NCI-H146 treated with DMSO at 0.1 percent for 48 hours (cell line): ENCODE measurements around the gene GLT6D1.
"Not testable (repeated sequence)": the region's sequence is repeated elsewhere in the genome, so short reads cannot be mapped to it uniquely, and the experiment has no call there.

Experiments
- DNase-seq: peaks from one replicate; lab custom pipeline; 2025; ENCODE audit not compliant: unreplicated experiment; lab: John Stamatoyannopoulos, UW

GLT6D1 gene

GRCh38 chr9:135665795-135666189 lies 26.5 kb upstream of the GLT6D1 start:
- no peak for DNase-seq

GRCh38 chr9:135664801-135665794 lies 25.8 kb upstream of the GLT6D1 start:
- DNase-seq, result no peak

GRCh38 chr9:135664266-135664665 lies 24.9 kb upstream of the GLT6D1 start:
- no peak for DNase-seq

- DNase-seq, result no peak
Observed at GRCh38 chr9:135663857-135664256, 24.5 kb upstream of the GLT6D1 start.

- DNase-seq, result no peak
Observed at GRCh38 chr9:135663451-135663770, 24.1 kb upstream of the GLT6D1 start.

GRCh38 chr9:135662758-135663450 lies 23.6 kb upstream of the GLT6D1 start, which contains the start of gene LCN9:
Gene LCN9 (plus strand): TSS chr9:135663309. CDS start chr9:135663322, 13 bp downstream.
- no peak for DNase-seq

GRCh38 chr9:135661816-135662560 lies 22.6 kb upstream of the GLT6D1 start:
- DNase-seq, result no peak

GRCh38 chr9:135660407-135660806 lies 21.1 kb upstream of the GLT6D1 start:
- DNase-seq, result no peak

- DNase-seq, result no peak
Observed at GRCh38 chr9:135659252-135659651, 19.9 kb upstream of the GLT6D1 start.

- DNase-seq, result no peak
Observed at GRCh38 chr9:135657416-135657815, 18.1 kb upstream of the GLT6D1 start.

- DNase-seq, result no peak
Observed at GRCh38 chr9:135655317-135655716, 16.0 kb upstream of the GLT6D1 start.

GRCh38 chr9:135650408-135650807 lies 11.1 kb upstream of the GLT6D1 start:
- DNase-seq, result no peak

- no peak for DNase-seq
Observed at GRCh38 chr9:135649508-135649907, 10.2 kb upstream of the GLT6D1 start.

- no peak for DNase-seq
Observed at GRCh38 chr9:135648494-135649410, 9.4 kb upstream of the GLT6D1 start.

GRCh38 chr9:135647884-135648283 lies 8.5 kb upstream of the GLT6D1 start:
- DNase-seq, result no peak

- DNase-seq, result no peak
Observed at GRCh38 chr9:135644631-135645218, 5.4 kb upstream of the GLT6D1 start.

GRCh38 chr9:135641745-135642144 lies 2.4 kb upstream of the GLT6D1 start:
- DNase-seq, result no peak

GRCh38 chr9:135641047-135641446 lies 1.7 kb upstream of the GLT6D1 start:
- DNase-seq, result no peak

- not testable (repeated sequence) for DNase-seq
Observed at GRCh38 chr9:135636930-135637530, 2.3 kb downstream of the GLT6D1 start.

GRCh38 chr9:135632841-135633240 lies 6.5 kb downstream of the GLT6D1 start:
- DNase-seq, result no peak
